Measurements from ENCODE around the gene NAXE.

DNA sequence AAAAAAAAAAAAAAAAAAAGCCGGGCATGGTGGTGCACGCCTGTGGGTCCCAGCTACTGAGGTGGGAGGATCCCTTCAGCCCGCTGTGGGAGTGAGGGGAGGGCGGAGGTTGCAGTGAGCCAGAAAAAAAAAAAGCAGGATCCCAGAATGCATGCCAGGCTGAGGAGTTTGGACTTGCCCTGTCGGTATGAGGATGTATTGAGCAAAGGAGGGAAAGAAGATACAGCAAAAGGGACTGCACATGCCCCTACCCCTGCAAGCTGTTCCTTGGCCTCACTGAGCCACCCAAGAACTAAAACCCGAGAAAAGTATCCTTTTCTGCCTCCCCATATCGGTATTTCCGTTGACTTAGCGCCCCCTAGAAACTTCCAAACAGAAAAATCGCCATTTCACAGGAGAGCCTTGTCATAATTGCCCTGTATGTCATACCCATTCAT is 11.0 kb downstream of the NAXE start:
- TF ChIP-seq CTCF (IDR thresholded peaks at IDR 0.05; ENCODE audit: low read depth, low read length, poor library complexity, severe bottlenecking) (peak; percentile 84), EZH2phosphoT487 (IDR thresholded peaks at IDR 0.05; ENCODE audit: borderline replicate concordance, low read length) (no peak)

Data from DOHH2 (cell line).